ENCODE results near the gene LRBA. TPM values are rescaled to one million over a fixed set of nuclear protein-coding genes. Genes with fewer than 3 reads are reported as not detected.

The LRBA gene
- total RNA-seq, 2 donors from 2014 or later = 55.5 to 77.7 TPM

- H3K36me3 ChIP-seq = no peaks in the 10 kb centered on the region
- H3K27ac ChIP-seq = no peak overlapping the region
- H3K4me3 ChIP-seq = no peak overlapping the region
- H3K9ac ChIP-seq (ENCODE audit: low read depth in 2 of 2, low read length in 2 of 2) = no peak overlapping the region
- intact Hi-C loops (cut with DNase I) = no loop called here
- no peaks in the 10 kb centered on the region for H3K9me3 ChIP-seq
- TF ChIP-seq CTCF (IDR thresholded peaks at IDR 0.05) = no peak
- no peak for DNase-seq
- H3K27me3 ChIP-seq = no peaks in the 10 kb centered on the region
- peaks cover 14% of the 10 kb centered on the region for H3K4me1 ChIP-seq
These were observed 763.3 kb downstream of the LRBA start for GRCh38 chr4:150251752-150252190.

GRCh38 chr4:150250998-150251651, 764.0 kb downstream of the LRBA start:
- no peak for TF ChIP-seq CTCF (IDR thresholded peaks at IDR 0.05)
- Histone ChIP-seq H3K4me1 (peaks cover 10% of the 10 kb centered on the region), H3K27me3 (no peaks in the 10 kb centered on the region), H3K4me3 (no peak overlapping the region), H3K9ac (ENCODE audit: low read depth in 2 of 2, low read length in 2 of 2) (no peak overlapping the region), H3K27ac (no peak overlapping the region), H3K36me3 (no peaks in the 10 kb centered on the region), H3K9me3 (no peaks in the 10 kb centered on the region)
- intact Hi-C loops (cut with DNase I) = no loop called here
- no peak for DNase-seq

- intact Hi-C loops (cut with DNase I) = no loop called here
- Histone ChIP-seq H3K9me3 (no peaks in the 10 kb centered on the region), H3K27ac (no peak overlapping the region)
These were observed 764.6 kb downstream of the LRBA start for GRCh38 chr4:150250293-150250997.

GRCh38 chr4:150248181-150248580, 766.9 kb downstream of the LRBA start:
- Histone ChIP-seq H3K9me3 (no peaks in the 10 kb centered on the region), H3K27me3 (no peaks in the 10 kb centered on the region), H3K36me3 (no peaks in the 10 kb centered on the region), H3K9ac (ENCODE audit: low read depth in 2 of 2, low read length in 2 of 2) (no peak overlapping the region), H3K27ac (no peak overlapping the region), H3K4me1 (no peaks in the 10 kb centered on the region), H3K4me3 (no peak overlapping the region)
- intact Hi-C loops (cut with DNase I) = no loop called here
- TF ChIP-seq CTCF (IDR thresholded peaks at IDR 0.05) = no peak
- DNase-seq = no peak

More at GRCh38 chr4:150250293-150250997, 764.6 kb downstream of the LRBA start:
- H3K4me1 ChIP-seq = peaks cover 5% of the 10 kb centered on the region
- no peak for TF ChIP-seq CTCF (IDR thresholded peaks at IDR 0.05)
- DNase-seq = no peak
- no peak overlapping the region for H3K4me3 ChIP-seq
- no peaks in the 10 kb centered on the region for H3K27me3 ChIP-seq
- H3K36me3 ChIP-seq = no peaks in the 10 kb centered on the region
- no peak overlapping the region for H3K9ac ChIP-seq (ENCODE audit: low read depth in 2 of 2, low read length in 2 of 2)

GRCh38 chr4:150247184-150247583, 767.9 kb downstream of the LRBA start:
- H3K4me1 ChIP-seq = no peaks in the 10 kb centered on the region
- H3K27ac ChIP-seq = no peak overlapping the region
- intact Hi-C loops (cut with DNase I) = no loop called here

More at GRCh38 chr4:150247184-150247583, 767.9 kb downstream of the LRBA start:
- no peak for DNase-seq
- H3K9me3 ChIP-seq = no peaks in the 10 kb centered on the region
- TF ChIP-seq CTCF (IDR thresholded peaks at IDR 0.05) = no peak
- H3K4me3 ChIP-seq = no peak overlapping the region
- no peaks in the 10 kb centered on the region for H3K36me3 ChIP-seq
- no peaks in the 10 kb centered on the region for H3K27me3 ChIP-seq
- no peak overlapping the region for H3K9ac ChIP-seq (ENCODE audit: low read depth in 2 of 2, low read length in 2 of 2)

Data from colonic mucosa (tissue), 4 donors.